NT2/D1 (cell line): ENCODE measurements around the gene ACSF2.
"Not testable (repeated sequence)": the region's sequence is repeated elsewhere in the genome, so short reads cannot be mapped to it uniquely, and the experiment has no call there.

Experiments
- DNase-seq: peaks from one replicate; pipeline ENCODE4 v3.0.0-alpha.2; 2011; ENCODE audit warnings: low read depth, low spot score
- H3K27me3 ChIP-seq: 2 replicates; pipeline ENCODE4 v1.6.0; 2011; ENCODE audit warnings: mild to moderate bottlenecking; ENCODE audit not compliant: insufficient read length, insufficient read depth
- H3K36me3 ChIP-seq: 2 replicates; pipeline ENCODE4 v1.6.1; 2011; ENCODE audit warnings: mild to moderate bottlenecking, low read length, mixed read lengths; ENCODE audit not compliant: insufficient read depth, insufficient read length
- H3K4me1 ChIP-seq: 2 replicates; pipeline ENCODE4 v1.5.1; 2011; ENCODE audit not compliant: insufficient read depth, insufficient read length
- H3K4me3 ChIP-seq: 2 replicates; pipeline ENCODE4 v1.5.1; 2011; ENCODE audit warnings: low read depth; ENCODE audit not compliant: insufficient read length
- H3K9ac ChIP-seq: 2 replicates; pipeline ENCODE4 v1.6.0; 2011; ENCODE audit warnings: low read depth; ENCODE audit not compliant: insufficient read length
- H3K9me3 ChIP-seq: 2 replicates; pipeline ENCODE4 v1.5.1; 2011; ENCODE audit warnings: mild to moderate bottlenecking, low read length; ENCODE audit not compliant: insufficient read depth
- SUZ12 ChIP-seq: IDR thresholded peaks from 2 replicates; pipeline ENCODE4 v1.6.1; 2011; ENCODE audit not compliant: insufficient read length, insufficient read depth; ENCODE audit errors: extremely low read depth
- YY1 ChIP-seq: IDR thresholded peaks from 2 replicates; pipeline ENCODE4 v1.6.1; 2011; ENCODE audit not compliant: insufficient read length, insufficient read depth
- ZNF274 ChIP-seq: IDR thresholded peaks from 2 replicates; pipeline ENCODE4 v1.6.1; 2011; ENCODE audit warnings: mild to moderate bottlenecking, low read depth, low read length

ACSF2 gene

DNA sequence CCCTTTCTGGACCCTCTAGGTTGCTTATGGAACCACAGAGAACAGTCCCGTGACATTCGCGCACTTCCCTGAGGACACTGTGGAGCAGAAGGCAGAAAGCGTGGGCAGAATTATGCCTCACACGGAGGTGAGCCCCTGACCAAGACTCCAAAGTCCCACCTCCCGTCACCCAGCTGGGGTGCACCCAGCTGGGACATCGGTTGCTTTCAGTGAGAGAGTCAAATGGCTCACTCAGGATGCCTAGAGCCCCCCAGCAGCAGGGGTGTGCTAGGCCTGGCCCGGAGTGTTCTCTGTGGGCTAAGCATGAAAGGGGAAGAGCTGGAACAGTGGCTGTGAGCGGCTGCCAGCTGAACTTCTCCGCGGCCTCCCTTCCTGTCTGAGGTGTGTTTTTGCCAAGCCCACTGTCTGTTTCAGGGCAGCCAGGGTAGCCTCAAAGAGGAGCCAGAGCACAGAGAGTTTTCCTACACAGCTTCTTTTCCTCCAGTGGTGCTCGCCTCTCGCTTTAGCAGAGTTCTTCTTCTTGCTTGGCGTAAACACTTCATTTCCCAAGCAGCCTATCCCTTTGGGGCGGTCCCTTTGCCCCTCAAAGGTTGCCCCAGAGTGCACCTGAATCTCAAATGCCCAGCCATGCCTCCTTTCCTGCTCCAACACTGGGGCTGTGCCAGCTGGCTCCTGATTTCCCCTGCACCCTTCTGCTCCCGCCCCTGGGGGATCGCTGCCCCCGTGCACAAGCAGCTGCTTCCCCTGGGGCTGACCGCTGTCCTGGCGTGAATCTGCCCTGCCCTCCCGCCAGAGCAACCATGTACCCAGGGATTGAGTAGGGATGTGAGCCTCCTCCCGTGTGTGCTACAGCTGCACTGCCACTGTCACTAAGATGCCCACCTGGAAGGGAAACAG is 45.2 kb downstream of the ACSF2 start:
- no peaks in the 10 kb centered on the region; the same call in 1 of the 2 replicates for H3K9me3 ChIP-seq
- H3K36me3 ChIP-seq: no peaks in the 10 kb centered on the region
- no peak overlapping the region for H3K9ac ChIP-seq
- peaks cover 15% of the 10 kb centered on the region for H3K4me1 ChIP-seq
- no peak overlapping the region for H3K4me3 ChIP-seq
- H3K27me3 ChIP-seq: no peaks in the 10 kb centered on the region
- TF ChIP-seq YY1 (no peak), SUZ12 (no peak), ZNF274 (no peak)
- no peak for DNase-seq

DNA sequence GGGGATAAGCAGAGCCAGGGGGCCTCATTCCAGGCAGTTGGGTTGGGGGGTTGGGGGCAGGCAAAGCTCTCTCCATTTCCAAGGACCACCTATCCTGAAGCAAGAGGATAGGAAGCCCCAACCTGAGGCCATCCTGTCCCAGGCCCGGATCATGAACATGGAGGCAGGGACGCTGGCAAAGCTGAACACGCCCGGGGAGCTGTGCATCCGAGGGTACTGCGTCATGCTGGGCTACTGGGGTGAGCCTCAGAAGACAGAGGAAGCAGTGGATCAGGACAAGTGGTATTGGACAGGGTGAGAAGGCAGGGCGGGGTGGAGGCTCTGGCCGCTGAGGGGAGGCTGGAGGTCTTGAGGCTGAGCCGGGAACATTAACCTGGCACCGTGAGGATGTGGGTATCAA is 46.3 kb downstream of the ACSF2 start:
- no peak overlapping the region for H3K9ac ChIP-seq
- H3K9me3 ChIP-seq: peaks cover 8% of the 10 kb centered on the region; the same call in 1 of the 2 replicates
- H3K4me1 ChIP-seq: peaks cover 9% of the 10 kb centered on the region
- no peaks in the 10 kb centered on the region for H3K36me3 ChIP-seq
- no peak overlapping the region for H3K4me3 ChIP-seq
- H3K27me3 ChIP-seq: no peaks in the 10 kb centered on the region
- TF ChIP-seq ZNF274 (no peak), YY1 (no peak), SUZ12 (no peak)
- no peak for DNase-seq

- not testable (repeated sequence) for DNase-seq, H3K4me1 ChIP-seq, H3K36me3 ChIP-seq, H3K27me3 ChIP-seq, H3K9ac ChIP-seq, H3K4me3 ChIP-seq
- H3K9me3 ChIP-seq: peaks cover 12% of the 10 kb centered on the region; the same call in 1 of the 2 replicates
Observed at GRCh38 chr17:50472761-50473161, 46.7 kb downstream of the ACSF2 start.

GRCh38 chr17:50473901-50474300 is 47.9 kb downstream of the ACSF2 start:
- no peak overlapping the region for H3K9ac ChIP-seq
- no peak for DNase-seq
- H3K9me3 ChIP-seq: peaks cover 20% of the 10 kb centered on the region; the same call in 1 of the 2 replicates
- TF ChIP-seq YY1 (no peak), ZNF274 (no peak), SUZ12 (no peak)
- H3K4me3 ChIP-seq: no peak overlapping the region
- H3K36me3 ChIP-seq: no peaks in the 10 kb centered on the region
- H3K27me3 ChIP-seq: no peaks in the 10 kb centered on the region
- H3K4me1 ChIP-seq: peaks cover 3% of the 10 kb centered on the region

DNA sequence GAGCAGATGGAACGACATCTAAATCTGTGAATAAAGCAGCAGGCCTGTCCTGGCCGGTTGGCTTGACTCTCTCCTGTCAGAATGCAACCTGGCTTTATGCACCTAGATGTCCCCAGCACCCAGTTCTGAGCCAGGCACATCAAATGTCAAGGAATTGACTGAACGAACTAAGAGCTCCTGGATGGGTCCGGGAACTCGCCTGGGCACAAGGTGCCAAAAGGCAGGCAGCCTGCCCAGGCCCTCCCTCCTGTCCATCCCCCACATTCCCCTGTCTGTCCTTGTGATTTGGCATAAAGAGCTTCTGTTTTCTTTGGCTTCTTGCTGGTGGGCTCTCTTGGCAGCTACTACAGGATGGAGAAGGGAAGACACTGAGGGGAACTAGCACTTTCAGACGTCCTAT is 48.5 kb downstream of the ACSF2 start:
- TF ChIP-seq ZNF274: no peak
- no peak for TF ChIP-seq SUZ12
- TF ChIP-seq YY1: no peak
- H3K9ac ChIP-seq: no peak overlapping the region

DNA sequence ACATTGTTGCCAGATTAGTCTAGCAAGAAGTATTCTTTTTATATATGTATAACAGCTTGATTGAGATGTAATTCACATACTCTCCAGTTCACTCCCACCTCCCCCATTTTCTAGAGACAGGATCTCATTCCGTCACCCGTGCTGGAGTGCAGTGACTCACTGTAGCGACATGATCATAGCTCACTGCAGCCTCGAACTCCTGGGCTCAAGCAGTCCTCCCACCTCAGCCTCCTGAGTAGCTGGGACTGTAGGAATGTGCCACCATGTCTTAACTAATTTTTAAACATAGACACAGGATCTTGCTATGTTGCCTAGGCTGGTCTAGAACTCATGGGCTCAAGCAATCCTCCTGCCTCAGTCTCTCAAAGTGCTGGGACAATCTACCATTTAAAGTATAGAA is 49.3 kb downstream of the ACSF2 start:
- TF ChIP-seq SUZ12 (no peak), YY1 (no peak), ZNF274 (no peak)
- DNase-seq: no peak
- peaks cover 5% of the 10 kb centered on the region for H3K36me3 ChIP-seq
- no peak overlapping the region for H3K4me3 ChIP-seq
- no peaks in the 10 kb centered on the region for H3K27me3 ChIP-seq
- H3K9ac ChIP-seq: no peak overlapping the region
- H3K9me3 ChIP-seq: peaks cover 29% of the 10 kb centered on the region; the same call in 1 of the 2 replicates
- H3K4me1 ChIP-seq: peaks cover 3% of the 10 kb centered on the region

More for the DNA sequence above, 48.5 kb downstream of the ACSF2 start:
- Histone ChIP-seq H3K36me3 (no peaks in the 10 kb centered on the region), H3K4me1 (peaks cover 3% of the 10 kb centered on the region), H3K27me3 (no peaks in the 10 kb centered on the region), H3K9me3 (peaks cover 21% of the 10 kb centered on the region; the same call in 1 of the 2 replicates), H3K4me3 (no peak overlapping the region)
- no peak for DNase-seq

DNA sequence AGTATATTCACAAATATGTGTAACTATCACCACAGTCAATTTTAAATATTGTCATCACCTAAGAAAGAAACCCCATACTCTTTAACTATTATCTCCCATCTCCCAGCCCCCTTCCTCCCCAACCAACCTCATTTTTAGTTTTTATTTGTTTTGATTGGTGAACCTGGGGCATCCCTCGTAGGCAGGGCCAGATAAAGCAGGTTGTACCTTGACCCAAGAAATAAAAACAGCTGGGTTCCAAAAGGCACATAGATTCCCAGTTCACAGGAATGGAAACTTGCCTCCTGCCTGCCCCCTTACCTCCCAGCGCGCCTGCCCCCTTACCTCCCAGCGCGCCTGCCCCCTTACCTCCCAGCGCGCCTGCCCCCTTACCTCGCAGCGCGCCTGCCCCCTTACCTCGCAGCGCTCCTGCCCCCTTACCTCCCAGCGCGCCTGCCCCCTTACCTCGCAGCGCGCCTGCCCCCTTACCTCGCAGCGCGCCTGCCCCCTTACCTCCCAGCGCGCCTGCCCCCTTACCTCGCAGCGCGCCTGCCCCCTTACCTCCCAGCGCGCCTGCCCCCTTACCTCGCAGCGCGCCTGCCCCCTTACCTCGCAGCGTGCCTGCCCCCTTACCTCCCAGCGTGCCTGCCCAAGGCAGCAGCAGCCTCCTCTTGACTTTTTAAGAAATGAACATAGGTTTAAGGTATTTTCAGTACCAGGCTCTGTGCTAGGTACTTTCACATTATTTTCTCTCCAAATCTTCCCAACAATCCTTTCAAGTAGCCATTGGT is 49.9 kb downstream of the ACSF2 start:
- DNase-seq, H3K27me3 ChIP-seq, H3K4me1 ChIP-seq, H3K9ac ChIP-seq, H3K4me3 ChIP-seq, H3K36me3 ChIP-seq: not testable (repeated sequence)
- H3K9me3 ChIP-seq: peaks cover 35% of the 10 kb centered on the region; the same call in 1 of the 2 replicates
